Parathyroid adenoma (tissue), 2 donors: ENCODE measurements around the gene RGL1.

Source experiments
- H2AFZ ChIP-seq: fragments of 300-600 bp; sonication (generic); one replicate; pipeline ENCODE4 v1.7.0; 2017; ENCODE audit warnings: antibody characterized with exemption, mild to moderate bottlenecking
- H3K27ac ChIP-seq: fragments of 300-600 bp; sonication (generic); one replicate; pipeline ENCODE4 v1.7.0; 2017
- H3K27me3 ChIP-seq: fragments of 300-600 bp; sonication (generic); one replicate; pipeline ENCODE4 v1.7.0; 2017; ENCODE audit warnings: low read length; ENCODE audit not compliant: control insufficient read depth, insufficient read depth
- H3K36me3 ChIP-seq: fragments of 300-600 bp; sonication (generic); one replicate; pipeline ENCODE4 v1.7.0; 2017; ENCODE audit warnings: low read length; ENCODE audit not compliant: control insufficient read depth, insufficient read depth
- H3K4me1 ChIP-seq: fragments of 300-600 bp; sonication (generic); one replicate; pipeline ENCODE4 v1.7.0; 2017; ENCODE audit warnings: control low read depth
- H3K4me2 ChIP-seq: fragments of 300-600 bp; sonication (generic); one replicate; pipeline ENCODE4 v1.7.0; 2017; ENCODE audit warnings: low read length
- H3K4me3 ChIP-seq: fragments of 300-600 bp; sonication (generic); one replicate; pipeline ENCODE4 v1.7.0; 2017; ENCODE audit warnings: low read depth, low read length
- H3K79me2 ChIP-seq: fragments of 300-600 bp; sonication (generic); one replicate; pipeline ENCODE4 v1.7.0; 2017; ENCODE audit warnings: control low read depth
- H3K9ac ChIP-seq: fragments of 300-600 bp; sonication (generic); one replicate; pipeline ENCODE4 v1.7.0; 2017; ENCODE audit warnings: mild to moderate bottlenecking
- H3K9me3 ChIP-seq: fragments of 300-600 bp; sonication (generic); one replicate; pipeline ENCODE4 v1.7.0; 2017; ENCODE audit warnings: low read length; ENCODE audit not compliant: control insufficient read depth
- TF ChIP-seq, protein P1 (sequence below): fragments of 300-600 bp; sonication (generic); IDR thresholded peaks from one replicate; pipeline ENCODE4 v1.7.0; 2017; ENCODE audit warnings: antibody characterized with exemption, mild to moderate bottlenecking
- donor health status: primary hyperparathyroidism.

Gene RGL1

GRCh38 chr1:183810756-183811544 lies 6.0 kb downstream of the RGL1 start:
- H3K9ac ChIP-seq: no peak overlapping the region
- H3K79me2 ChIP-seq: peaks cover 3% of the 10 kb centered on the region
- H3K36me3 ChIP-seq: no peaks in the 10 kb centered on the region
- H3K4me2 ChIP-seq: no peak overlapping the region
- H3K27ac ChIP-seq: no peak overlapping the region
- no peaks in the 10 kb centered on the region for H3K27me3 ChIP-seq
- no peaks in the 10 kb centered on the region for H3K9me3 ChIP-seq
- no peak overlapping the region for H3K4me3 ChIP-seq
- TF ChIP-seq, protein P1, sequence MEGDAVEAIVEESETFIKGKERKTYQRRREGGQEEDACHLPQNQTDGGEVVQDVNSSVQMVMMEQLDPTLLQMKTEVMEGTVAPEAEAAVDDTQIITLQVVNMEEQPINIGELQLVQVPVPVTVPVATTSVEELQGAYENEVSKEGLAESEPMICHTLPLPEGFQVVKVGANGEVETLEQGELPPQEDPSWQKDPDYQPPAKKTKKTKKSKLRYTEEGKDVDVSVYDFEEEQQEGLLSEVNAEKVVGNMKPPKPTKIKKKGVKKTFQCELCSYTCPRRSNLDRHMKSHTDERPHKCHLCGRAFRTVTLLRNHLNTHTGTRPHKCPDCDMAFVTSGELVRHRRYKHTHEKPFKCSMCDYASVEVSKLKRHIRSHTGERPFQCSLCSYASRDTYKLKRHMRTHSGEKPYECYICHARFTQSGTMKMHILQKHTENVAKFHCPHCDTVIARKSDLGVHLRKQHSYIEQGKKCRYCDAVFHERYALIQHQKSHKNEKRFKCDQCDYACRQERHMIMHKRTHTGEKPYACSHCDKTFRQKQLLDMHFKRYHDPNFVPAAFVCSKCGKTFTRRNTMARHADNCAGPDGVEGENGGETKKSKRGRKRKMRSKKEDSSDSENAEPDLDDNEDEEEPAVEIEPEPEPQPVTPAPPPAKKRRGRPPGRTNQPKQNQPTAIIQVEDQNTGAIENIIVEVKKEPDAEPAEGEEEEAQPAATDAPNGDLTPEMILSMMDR: no peak
- no peaks in the 10 kb centered on the region for H3K4me1 ChIP-seq
- no peak overlapping the region for H2AFZ ChIP-seq

GRCh38 chr1:183812128-183812527 lies 7.2 kb downstream of the RGL1 start:
- H3K27ac ChIP-seq: no peak overlapping the region

GRCh38 chr1:183812686-183813569 lies 8.0 kb downstream of the RGL1 start:
- Histone ChIP-seq H3K27ac (no peak overlapping the region), H3K4me1 (no peaks in the 10 kb centered on the region), H3K79me2 (peaks cover 3% of the 10 kb centered on the region), H3K36me3 (no peaks in the 10 kb centered on the region), H3K9me3 (no peaks in the 10 kb centered on the region), H2AFZ (peak overlapping the region; percentile 7), H3K9ac (no peak overlapping the region), H3K4me3 (no peak overlapping the region), H3K4me2 (no peak overlapping the region), H3K27me3 (no peaks in the 10 kb centered on the region)
- TF ChIP-seq, protein P1: no peak

More at GRCh38 chr1:183812128-183812527, 7.2 kb downstream of the RGL1 start:
- Histone ChIP-seq H3K27me3 (no peaks in the 10 kb centered on the region), H3K9me3 (no peaks in the 10 kb centered on the region), H3K4me2 (no peak overlapping the region), H3K79me2 (peaks cover 3% of the 10 kb centered on the region), H3K9ac (no peak overlapping the region), H2AFZ (no peak overlapping the region), H3K4me1 (no peaks in the 10 kb centered on the region), H3K36me3 (no peaks in the 10 kb centered on the region), H3K4me3 (no peak overlapping the region)
- TF ChIP-seq, protein P1: no peak

- Histone ChIP-seq H3K4me1 (no peaks in the 10 kb centered on the region), H3K9ac (no peak overlapping the region)
These were observed 9.3 kb downstream of the RGL1 start for GRCh38 chr1:183814121-183814681.

More at GRCh38 chr1:183814121-183814681, 9.3 kb downstream of the RGL1 start:
- H3K4me3 ChIP-seq: no peak overlapping the region
- H3K79me2 ChIP-seq: peaks cover 3% of the 10 kb centered on the region
- TF ChIP-seq, protein P1: no peak
- H3K27ac ChIP-seq: no peak overlapping the region
- no peaks in the 10 kb centered on the region for H3K36me3 ChIP-seq
- H3K4me2 ChIP-seq: no peak overlapping the region
- no peaks in the 10 kb centered on the region for H3K27me3 ChIP-seq
- H3K9me3 ChIP-seq: no peaks in the 10 kb centered on the region
- H2AFZ ChIP-seq: no peak overlapping the region
